B cell (primary cell): ENCODE data around the gene CHFR.

Experiments used
- CTCF ChIP-seq: fragments of 200-600 bp; IDR thresholded peaks from one replicate; pipeline ENCODE4 v1.8.0; 2022; ENCODE audit warnings: antibody characterized with exemption, mild to moderate bottlenecking
- EZH2 ChIP-seq: IDR thresholded peaks from 2 replicates; pipeline ENCODE4 v1.6.1; 2012; ENCODE audit warnings: borderline replicate concordance, low read depth, mild to moderate bottlenecking, moderate library complexity, low read length; ENCODE audit not compliant: insufficient read depth, poor library complexity, severe bottlenecking

DNA sequence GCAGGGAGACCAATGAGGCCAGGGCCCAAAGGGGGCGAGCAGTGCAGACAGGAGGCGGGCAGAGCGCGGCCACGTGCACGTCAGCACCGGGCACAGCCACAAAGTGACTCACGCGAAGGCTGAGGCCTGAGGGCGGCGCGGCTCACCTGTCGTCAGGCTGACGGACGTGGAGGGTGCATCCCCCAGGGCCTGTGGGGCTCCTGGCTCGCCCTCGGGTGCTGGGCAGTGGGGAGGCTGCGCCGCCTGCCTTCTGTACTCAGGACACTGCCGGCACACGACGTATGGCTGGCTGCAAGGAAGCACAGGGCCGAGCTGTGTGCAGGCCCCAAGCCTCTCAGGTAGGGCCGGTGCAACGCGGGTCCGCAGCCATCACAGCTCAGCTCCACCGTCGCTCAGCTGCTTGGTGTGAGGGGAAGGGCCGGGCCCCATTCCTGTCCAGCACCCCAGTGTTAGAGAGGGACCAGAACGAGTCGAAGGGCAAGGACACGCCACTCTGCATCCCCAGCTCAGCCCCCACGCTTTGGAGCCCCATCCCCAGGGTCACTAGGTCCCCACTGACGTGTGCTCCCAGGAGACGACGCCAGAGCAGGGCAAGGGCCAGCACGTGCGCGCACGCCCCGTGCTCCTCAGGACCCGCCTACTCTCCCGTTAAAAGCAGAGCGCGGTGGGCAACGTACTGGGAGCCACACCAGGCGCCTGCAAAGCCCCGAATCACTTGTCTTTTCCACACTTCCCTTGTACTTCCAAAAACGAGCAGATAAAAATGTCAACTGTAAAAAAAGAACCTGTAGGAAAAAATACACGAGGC is 33.9 kb downstream of the CHFR start:
- TF ChIP-seq CTCF (no peak), EZH2 (no peak)
